CD4-positive, alpha-beta T cell treated with Interleukin-17A for 1 hour (primary cell): ENCODE measurements around the gene SERPIND1.
"Not testable (repeated sequence)": the region's sequence is repeated elsewhere in the genome, so short reads cannot be mapped to it uniquely, and the experiment has no call there.

Experiments used
- DNase-seq: peaks from one replicate; pipeline ENCODE4 v3.0.0-alpha.2; 2020

SERPIND1 gene

GRCh38 chr22:20818471-20818870 lies 44.6 kb downstream of the SERPIND1 start:
- no peak for DNase-seq

GRCh38 chr22:20819471-20819870 lies 45.6 kb downstream of the SERPIND1 start:
- no peak for DNase-seq

- not testable (repeated sequence) for DNase-seq
Measured at GRCh38 chr22:20821717-20822239, 47.9 kb downstream of the SERPIND1 start.

GRCh38 chr22:20822240-20822639 lies 48.3 kb downstream of the SERPIND1 start:
- no peak for DNase-seq

- DNase-seq, result no peak
Measured at GRCh38 chr22:20823264-20823663, 49.4 kb downstream of the SERPIND1 start.

GRCh38 chr22:20825216-20825615 lies 51.3 kb downstream of the SERPIND1 start:
- DNase-seq, result not testable (repeated sequence)

- DNase-seq, result no peak
Measured at GRCh38 chr22:20825624-20826023, 51.7 kb downstream of the SERPIND1 start.

- not testable (repeated sequence) for DNase-seq
Measured at GRCh38 chr22:20826373-20827152, 52.6 kb downstream of the SERPIND1 start.

- DNase-seq, result no peak
Measured at GRCh38 chr22:20829491-20830134, 55.7 kb downstream of the SERPIND1 start.

- DNase-seq, result no peak
Measured at GRCh38 chr22:20833225-20833665, 59.3 kb downstream of the SERPIND1 start.

- no peak for DNase-seq
Measured at GRCh38 chr22:20834206-20834605, 60.3 kb downstream of the SERPIND1 start.

- DNase-seq, result no peak
Measured at GRCh38 chr22:20834725-20835124, 60.8 kb downstream of the SERPIND1 start.
